GM10248 (cell line): ENCODE results near the gene CBLN3.

ENCODE experiments used
- CTCF ChIA-PET: fragments of 300-600 bp; sonication (Branson Sonifier 250); formaldehyde crosslinking; extraction: SDS; loops from one replicate; lab custom pipeline; 2021; ENCODE audit warnings: antibody characterized with exemption; lab: Yijun Ruan, JAX
- POLR2A ChIA-PET: fragments of 350-650 bp; sonication (Branson Sonifier 250); formaldehyde crosslinking; extraction: SDS; loops from one replicate; lab custom pipeline; 2020; ENCODE audit warnings: antibody characterized with exemption; lab: Yijun Ruan, JAX
- DNase-seq: peaks from one replicate; pipeline ENCODE4 v3.0.0; 2012; ENCODE audit errors: extremely low spot score
- CTCF ChIP-seq: IDR thresholded peaks from 2 replicates; pipeline ENCODE4 v1.5.1; 2012; ENCODE audit warnings: mild to moderate bottlenecking, low read depth; ENCODE audit errors: extremely low read depth, missing control alignments, control extremely low read depth

The CBLN3 gene

DNA sequence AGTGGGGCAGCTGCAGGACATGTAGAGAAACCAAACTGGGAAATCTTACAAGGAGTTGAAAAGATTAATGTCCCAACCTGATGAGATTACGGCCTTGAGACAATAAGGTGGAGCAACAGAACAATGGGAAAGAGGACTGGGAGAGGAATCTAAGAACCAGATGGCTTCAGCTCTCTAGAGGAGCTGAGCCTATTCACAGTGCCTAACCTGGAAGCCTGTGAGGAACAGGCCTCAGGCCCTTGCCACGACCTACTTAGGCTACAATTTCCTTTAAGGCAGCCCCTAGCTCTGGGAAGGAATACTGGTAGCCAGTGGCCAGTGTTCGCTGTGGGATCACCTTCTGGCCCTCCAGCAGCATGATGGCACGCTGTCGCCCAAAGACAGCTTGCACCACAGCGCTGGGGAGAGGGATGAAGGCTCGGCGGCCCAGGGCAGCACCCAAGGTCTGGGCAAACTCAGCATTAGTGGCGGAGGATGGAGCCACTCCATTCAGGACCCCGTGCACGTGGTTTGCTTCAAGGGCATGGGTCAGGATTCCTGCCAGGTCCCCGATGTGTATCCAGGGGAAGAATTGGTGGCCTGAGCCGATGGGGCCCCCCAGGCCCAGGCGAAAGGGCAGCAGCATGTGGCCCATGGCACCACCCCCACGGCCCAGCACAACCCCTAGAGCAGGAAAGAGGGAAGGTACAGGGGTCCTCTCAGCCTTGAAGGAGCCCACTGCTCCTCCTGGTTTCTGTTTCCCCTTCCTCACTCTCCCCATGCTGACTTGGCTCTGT lies 10.6 kb upstream of the CBLN3 start:
- DNase-seq: no peak
- ChIA-PET CTCF (interaction anchor here (4.2 to 4.9 kb wide), 2 partner anchors 8 to 107 kb away, joined by 43 to 69 read pairs; partner anchors contain the start of gene ADCY4), POLR2A (interaction anchor here (2.5 kb wide), 1 partner anchor 10 kb away, joined by 12 read pairs; the partner anchor contains the start of genes CBLN3 and KHNYN)
- no peak for TF ChIP-seq CTCF

- no peak for TF ChIP-seq CTCF
- DNase-seq: no peak
Observed at GRCh38 chr14:24439257-24439656, 9.8 kb upstream of the CBLN3 start.

GRCh38 chr14:24438223-24439097 lies 9.0 kb upstream of the CBLN3 start:
- POLR2A ChIA-PET: interaction anchor here (1.4 kb wide), 1 partner anchor 105 kb away, joined by 3 read pairs; no protein-coding TSS in a partner anchor
- no peak for TF ChIP-seq CTCF
- no peak for DNase-seq
- CTCF ChIA-PET: interaction anchor here (1.1 to 10.2 kb wide), 5 partner anchors 12 to 203 kb away, joined by 3 to 629 read pairs (median 41); partner anchors contain the start of genes ADCY4, CIDEB, LTB4R and LTB4R2

More at GRCh38 chr14:24439257-24439656, 9.8 kb upstream of the CBLN3 start:
- POLR2A ChIA-PET: no interaction called here
- CTCF ChIA-PET: interaction anchor here (4.2 to 4.9 kb wide), 2 partner anchors 7 to 107 kb away, joined by 43 to 69 read pairs; partner anchors contain the start of gene ADCY4

GRCh38 chr14:24437736-24438067 lies 8.2 kb upstream of the CBLN3 start:
- TF ChIP-seq CTCF: no peak
- DNase-seq: no peak
- ChIA-PET CTCF (interaction anchor here (1.0 to 10.2 kb wide), 18 partner anchors 12 to 277 kb away, joined by 3 to 629 read pairs (median 5); partner anchors contain the start of genes ADCY4, CIDEB, IRF9 and LTB4R), POLR2A (interaction anchor here (1.2 to 1.4 kb wide), 2 partner anchors 104 to 195 kb away, joined by 3 to 4 read pairs; partner anchors contain the start of gene TINF2)

DNA sequence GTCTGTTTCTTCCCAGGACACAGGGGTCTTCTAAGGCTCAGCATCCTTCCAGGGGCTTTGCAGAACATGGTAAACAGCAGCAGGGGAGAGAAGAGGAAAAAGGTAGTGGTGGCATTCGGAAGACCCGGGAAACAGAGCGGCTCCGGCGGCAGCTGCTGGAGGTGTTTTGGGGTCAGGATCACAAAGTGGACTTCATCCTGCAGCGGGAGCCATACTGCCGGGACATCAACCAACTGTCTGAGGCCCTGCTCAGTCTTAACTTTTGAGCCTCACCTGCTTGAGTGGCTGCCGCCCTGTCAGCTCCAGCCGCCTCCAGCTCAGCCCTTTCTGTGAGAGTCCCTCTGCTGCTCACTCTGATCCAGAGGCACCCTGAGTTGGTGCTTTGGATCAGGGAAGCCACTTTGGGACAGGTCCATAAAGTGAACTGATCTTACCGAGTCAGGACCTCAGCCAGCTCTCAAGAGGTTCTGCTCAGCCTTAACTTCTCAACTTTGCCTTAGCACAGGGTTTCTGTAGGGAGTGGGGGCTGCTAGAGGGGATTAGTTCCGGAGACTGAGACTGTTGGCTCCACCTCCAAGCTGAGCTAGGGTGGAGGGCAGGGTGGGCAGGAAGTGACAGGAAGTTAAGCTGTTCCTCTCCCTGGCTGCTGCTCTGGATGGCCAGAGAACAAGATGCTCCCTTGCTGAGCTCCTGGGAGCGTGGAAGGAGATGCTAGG lies 7.7 kb upstream of the CBLN3 start:
- DNase-seq: no peak
- ChIA-PET CTCF (interaction anchor here (0.8 to 10.2 kb wide), 25 partner anchors 11 to 276 kb away, joined by 3 to 629 read pairs (median 5); partner anchors contain the start of genes ADCY4, CIDEB, DHRS1 and IRF9), POLR2A (interaction anchor here (0.6 to 1.4 kb wide), 5 partner anchors 104 to 279 kb away, joined by 3 to 9 read pairs (median 3); partner anchors contain the start of gene TINF2)
- TF ChIP-seq CTCF: no peak
